Adrenal gland (tissue), 5 donors: ENCODE results near the gene SMAP2.

Source experiments
- CTCF ChIP-seq, 6 experiments: fragments of 450-650 bp in 4 of 6; fragments of 200-600 bp in 2 of 6; sonication (generic) in 1 of 6; IDR thresholded peaks; 1 replicate in 5 of 6; 2 replicates in 1 of 6; pipeline versions ENCODE4 v1.5.1 to v1.8.0; 2016 to 2021; ENCODE audit warnings: antibody characterized with exemption in 6 of 6, mild to moderate bottlenecking in 2 of 6, moderate library complexity in 1 of 6
- POLR2A ChIP-seq, 2 donors: fragments of 450-650 bp; IDR thresholded peaks; one replicate each; pipeline ENCODE4 v1.6.1; 2017; ENCODE audit warnings: antibody characterized with exemption in 2 of 2, mild to moderate bottlenecking in 2 of 2, moderate library complexity in 1 of 2
- donor health status: DM: no; HTN: no; CAD: no.

- TF ChIP-seq CTCF (IDR thresholded peaks at IDR 0.05) (no peak), POLR2A (IDR thresholded peaks at IDR 0.05) (no peak)
These were observed 32.3 kb downstream of the SMAP2 start for GRCh38 chr1:40405812-40406211.
